CD14-positive monocyte (primary cell): ENCODE data around the gene PDC. TPM values are rescaled to one million over a fixed set of nuclear protein-coding genes. Genes with fewer than 3 reads are reported as not detected.
A peak's percentile ranks its signal among the peaks of the same experiment; 100 is the strongest.

ENCODE experiments used
- DNase-seq, 3 donors: peaks; one replicate each; pipeline ENCODE4 v3.0.0-alpha.2; 2011 to 2022
- H2AFZ ChIP-seq: 2 replicates; pipeline ENCODE4 v1.6.0; 2012; ENCODE audit warnings: mild to moderate bottlenecking, low read depth, low read length, inconsistent platforms; ENCODE audit not compliant: insufficient read depth, poor library complexity, severe bottlenecking
- H3K27ac ChIP-seq, 2 donors: 1 replicate in 1 of 2; 2 replicates in 1 of 2; pipeline ENCODE4 v1.5.1; 2012 to 2013; ENCODE audit warnings: low read length in 2 of 2, control low read depth in 1 of 2, inconsistent platforms in 1 of 2, low read depth in 1 of 2, mild to moderate bottlenecking in 1 of 2
- H3K27me3 ChIP-seq, 2 donors: one replicate each; pipeline versions ENCODE4 v1.6.0 to v1.6.1; 2011 to 2013; ENCODE audit warnings: low read length in 2 of 2; ENCODE audit not compliant: control insufficient read depth in 2 of 2, insufficient read depth in 2 of 2
- H3K36me3 ChIP-seq, 2 donors: replicated peaks in 1 of 2; 1 replicate in 1 of 2; 2 replicates in 1 of 2; pipeline versions ENCODE4 v1.5.1 to v1.6.1; 2012 to 2013; ENCODE audit warnings: low read length in 2 of 2, control low read depth in 1 of 2, inconsistent platforms in 1 of 2, mild to moderate bottlenecking in 1 of 2; ENCODE audit not compliant: insufficient read depth in 2 of 2, control insufficient read depth in 1 of 2
- H3K4me1 ChIP-seq, 2 donors: 1 replicate in 1 of 2; 2 replicates in 1 of 2; pipeline versions ENCODE4 v1.5.1 to v1.6.1; 2012 to 2013; ENCODE audit warnings: low read length in 2 of 2, control low read depth in 1 of 2, inconsistent platforms in 1 of 2, mild to moderate bottlenecking in 1 of 2, moderate library complexity in 1 of 2; ENCODE audit not compliant: insufficient read depth in 2 of 2, control insufficient read depth in 1 of 2
- H3K4me2 ChIP-seq: replicated peaks from 2 replicates; pipeline ENCODE3; 2012; ENCODE audit warnings: low read length, moderate library complexity, mild to moderate bottlenecking; ENCODE audit not compliant: poor library complexity, severe bottlenecking; ENCODE audit errors: extremely low read depth
- H3K4me3 ChIP-seq, 3 experiments: fragments of 200-600 bp in 1 of 3; sonication (generic) in 1 of 3; replicated peaks in 1 of 3; 1 replicate in 2 of 3; 2 replicates in 1 of 3; pipeline ENCODE4 v1.5.1; 2011 to 2013; ENCODE audit warnings: low read length in 3 of 3, mild to moderate bottlenecking in 3 of 3, control low read depth in 2 of 3, low read depth in 2 of 3, inconsistent platforms in 1 of 3, moderate library complexity in 1 of 3
- H3K79me2 ChIP-seq: 2 replicates; pipeline ENCODE4 v1.6.0; 2012; ENCODE audit warnings: mild to moderate bottlenecking, control low read depth, inconsistent platforms, low read length, moderate library complexity; ENCODE audit not compliant: insufficient read depth
- H3K9ac ChIP-seq: 2 replicates; pipeline ENCODE4 v1.6.0; 2017; ENCODE audit warnings: low read length, mild to moderate bottlenecking; ENCODE audit not compliant: insufficient read depth, poor library complexity, severe bottlenecking
- H3K9me3 ChIP-seq, 2 donors: replicated peaks in 1 of 2; 1 replicate in 1 of 2; 2 replicates in 1 of 2; pipeline versions ENCODE4 v1.5.1 to v1.6.1; 2012 to 2013; ENCODE audit warnings: low read length in 2 of 2, control low read depth in 1 of 2; ENCODE audit not compliant: control insufficient read depth in 1 of 2, insufficient read depth in 1 of 2
- H4K20me1 ChIP-seq: 2 replicates; pipeline ENCODE4 v1.6.0; 2012; ENCODE audit warnings: mild to moderate bottlenecking, low read length, control low read depth, moderate library complexity; ENCODE audit not compliant: insufficient read depth
- H3K27ac Mint-ChIP-seq, 7 donors: one replicate each; pipeline ENCODE4 v1.8.0; 2020; ENCODE audit warnings: mild to moderate bottlenecking in 7 of 7, mixed read lengths in 7 of 7, moderate library complexity in 6 of 7, inconsistent platforms in 2 of 7
- H3K27me3 Mint-ChIP-seq, 3 donors: one replicate each; pipeline ENCODE4 v1.8.0; 2021 to 2022; ENCODE audit warnings: low read depth in 3 of 3, mild to moderate bottlenecking in 3 of 3, mixed read lengths in 3 of 3, moderate library complexity in 3 of 3, inconsistent platforms in 1 of 3
- H3K36me3 Mint-ChIP-seq, 2 donors: one replicate each; pipeline ENCODE4 v1.8.0; 2020; ENCODE audit warnings: mixed read lengths in 2 of 2, inconsistent platforms in 1 of 2, mild to moderate bottlenecking in 1 of 2
- H3K4me1 Mint-ChIP-seq: one replicate; pipeline ENCODE4 v1.8.0; 2020; ENCODE audit warnings: mild to moderate bottlenecking, mixed read lengths
- H3K4me3 Mint-ChIP-seq, 2 donors: one replicate each; pipeline ENCODE4 v1.8.0; 2020; ENCODE audit warnings: mild to moderate bottlenecking in 2 of 2, mixed read lengths in 2 of 2, moderate library complexity in 1 of 2
- H3K9me3 Mint-ChIP-seq, 7 donors: one replicate each; pipeline ENCODE4 v1.8.0; 2020 to 2022; ENCODE audit warnings: mixed read lengths in 7 of 7, mild to moderate bottlenecking in 6 of 7, moderate library complexity in 6 of 7, inconsistent platforms in 2 of 7
- CTCF ChIP-seq: fragments of 200-600 bp; IDR thresholded peaks from one replicate; pipeline ENCODE4 v1.8.0; 2022; ENCODE audit warnings: antibody characterized with exemption, mild to moderate bottlenecking
- WGBS: methylation state at CpG from one replicate; pipeline ENCODE4 v1.1.5; 2013; ENCODE audit warnings: missing lambda C conversion rate; ENCODE audit not compliant: insufficient coverage; 5-methylcytosine and 5-hydroxymethylcytosine counted together
- intact Hi-C, 2 donors: fragments of 100-400 bp; cut with micrococcal nuclease; formaldehyde crosslinking; loops; one replicate each; pipeline versions ENCODE4 v1.15.0 to v1.15.1; 2023
- polyA plus RNA-seq, 3 donors: library from polyadenylated mRNA; depleted of rRNA in 1 of 3; unstranded in 2 of 3; stranded (reverse) in 1 of 3; fragments of 300-500 nt in 2 of 3; fragments of >200 nt in 1 of 3; fragmentation: Illumina TruSeq in 2 of 3; gene quantifications; 1 replicate in 2 of 3; 2 replicates in 1 of 3; pipeline ENCODE4 v1.2.3, GENCODE V29; 2012 to 2021

PDC gene
- polyA plus RNA-seq, 3 donors: not detected

DNA sequence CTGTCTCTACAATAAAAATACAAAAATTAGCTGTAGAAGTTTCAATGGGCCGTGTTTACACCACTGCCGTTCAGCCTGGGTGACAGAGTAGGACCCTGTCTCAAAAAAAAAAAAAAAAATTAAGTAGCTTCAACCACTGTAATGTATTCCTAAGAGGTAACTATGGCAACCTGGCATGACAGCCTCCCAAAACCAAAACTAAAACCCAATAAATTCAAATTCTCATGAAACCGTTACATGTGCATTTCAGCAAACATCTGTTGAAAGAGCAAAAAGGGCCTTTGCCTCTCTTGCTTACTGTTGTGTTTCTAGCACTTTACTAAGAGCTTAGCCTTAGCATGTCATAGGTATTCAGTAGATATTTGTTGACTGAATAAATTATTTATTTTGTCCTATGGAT is 51.8 kb downstream of the PDC start:
- H2AFZ ChIP-seq: no peak overlapping the region
- H3K27ac ChIP-seq: no peak overlapping the region
- H3K36me3 Mint-ChIP-seq: peaks cover 41 to 42% of the 10 kb centered on the region in 2 donors
- H3K36me3 ChIP-seq: peaks cover 69 to 77% of the 10 kb centered on the region in 2 donors
- H3K27me3 Mint-ChIP-seq: peaks cover 0 to 2% (median 0%) of the 10 kb centered on the region in 3 donors
- no peaks in the 10 kb centered on the region for H3K9me3 Mint-ChIP-seq
- H3K27ac Mint-ChIP-seq: no peak overlapping the region
- no peaks in the 10 kb centered on the region for H3K79me2 ChIP-seq
- no peak for TF ChIP-seq CTCF
- H3K4me2 ChIP-seq: no peak overlapping the region
- no peaks in the 10 kb centered on the region for H3K4me1 ChIP-seq
- 100% methylated on average over 2 of the region's 3 CpGs for WGBS
- H4K20me1 ChIP-seq: no peaks in the 10 kb centered on the region
- H3K9ac ChIP-seq: no peak overlapping the region
- no peak overlapping the region for H3K4me3 ChIP-seq
- H3K9me3 ChIP-seq: no peaks in the 10 kb centered on the region
- DNase-seq: no peak
- peaks cover 2% of the 10 kb centered on the region for H3K4me1 Mint-ChIP-seq
- intact Hi-C loops: loop anchor here in 1 of 2 donors (10.0 kb wide), 1 partner anchor 576 kb away; no protein-coding TSS in a partner anchor
- no peaks in the 10 kb centered on the region for H3K27me3 ChIP-seq
- no peak overlapping the region for H3K4me3 Mint-ChIP-seq

- no peaks in the 10 kb centered on the region for H3K79me2 ChIP-seq
- H3K4me3 ChIP-seq: no peak overlapping the region
- H3K27me3 Mint-ChIP-seq: peaks cover 0 to 2% (median 0%) of the 10 kb centered on the region in 3 donors
- no peaks in the 10 kb centered on the region for H3K9me3 Mint-ChIP-seq
- H3K9ac ChIP-seq: no peak overlapping the region
- H3K36me3 Mint-ChIP-seq: peaks cover 47 to 55% of the 10 kb centered on the region in 2 donors
- H3K4me3 Mint-ChIP-seq: no peak overlapping the region
- H3K4me1 ChIP-seq: no peaks in the 10 kb centered on the region
- WGBS: no CpG with 5 or more reads among the region's 5 CpGs
- no peaks in the 10 kb centered on the region for H3K27me3 ChIP-seq
- H3K4me1 Mint-ChIP-seq: peaks cover 2% of the 10 kb centered on the region
- H4K20me1 ChIP-seq: no peaks in the 10 kb centered on the region
- intact Hi-C loops: loop anchor here in 1 of 2 donors (10.0 kb wide), 1 partner anchor 580 kb away; no protein-coding TSS in a partner anchor
- H3K27ac Mint-ChIP-seq: peak overlapping the region in 2 of 7 donors; percentile 46 to 49
- no peaks in the 10 kb centered on the region for H3K9me3 ChIP-seq
- H2AFZ ChIP-seq: no peak overlapping the region
- H3K36me3 ChIP-seq: peaks cover 51 to 78% of the 10 kb centered on the region in 2 donors
- peak; percentile 84 for TF ChIP-seq CTCF
- H3K27ac ChIP-seq: peak overlapping the region in 1 of 2 donors; percentile 20
- H3K4me2 ChIP-seq: no peak overlapping the region
- DNase-seq: peak; percentile 49 to 65 (median 62)
These were observed 56.4 kb downstream of the PDC start for GRCh38 chr1:186404454-186405051.
